GM19239 (cell line): ENCODE data around the gene ZNF384.

Source experiments
- DNase-seq: peaks from one replicate; pipeline ENCODE4 v3.0.0; 2011; ENCODE audit warnings: low spot score; ENCODE audit not compliant: insufficient read length
- FAIRE-seq: peaks from 2 replicates; lab custom pipeline; 2011; peaks lifted over from hg19 to GRCh38; lab: Jason Lieb, UNC

Gene ZNF384

GRCh38 chr12:6662906-6663742, 26.1 kb downstream of the ZNF384 start, which contains the start of gene ING4:
TSS of gene ING4 (minus strand) at chr12:6663119. CDS start at chr12:6663101, 18 bp downstream.
- FAIRE-seq (peak; percentile 99), DNase-seq (peak; percentile 97)

GRCh38 chr12:6662602-6662905, 26.6 kb downstream of the ZNF384 start:
- FAIRE-seq (no peak), DNase-seq (no peak)

- no peak for DNase-seq
- no peak for FAIRE-seq
These were observed 35.2 kb downstream of the ZNF384 start for GRCh38 chr12:6653987-6654386.

- FAIRE-seq: no peak
- DNase-seq: no peak
These were observed 35.8 kb downstream of the ZNF384 start for GRCh38 chr12:6653342-6653741.

- DNase-seq: no peak
- FAIRE-seq: no peak
These were observed 36.8 kb downstream of the ZNF384 start for GRCh38 chr12:6652391-6652790.

- no peak for DNase-seq
- no peak for FAIRE-seq
These were observed 38.3 kb downstream of the ZNF384 start for GRCh38 chr12:6650832-6651231.

GRCh38 chr12:6647083-6647604, 42.0 kb downstream of the ZNF384 start, which contains the start of gene ACRBP:
TSS of gene ACRBP (minus strand) at chr12:6647432. CDS start at chr12:6647366, 66 bp downstream.
- DNase-seq: peak; percentile 74
- peak; percentile 64 for FAIRE-seq

- DNase-seq (no peak), FAIRE-seq (no peak)
These were observed 42.7 kb downstream of the ZNF384 start for GRCh38 chr12:6646276-6647082.

GRCh38 chr12:6644903-6645302, 44.3 kb downstream of the ZNF384 start:
- DNase-seq (no peak), FAIRE-seq (no peak)

GRCh38 chr12:6644257-6644596, 44.9 kb downstream of the ZNF384 start:
- FAIRE-seq: peak; percentile 73
- DNase-seq: no peak

GRCh38 chr12:6643569-6644256, 45.5 kb downstream of the ZNF384 start:
- FAIRE-seq: no peak
- no peak for DNase-seq

- no peak for FAIRE-seq
These were observed 48.0 kb downstream of the ZNF384 start for GRCh38 chr12:6641131-6641530.

GRCh38 chr12:6640497-6640896, 48.7 kb downstream of the ZNF384 start:
- no peak for DNase-seq
- FAIRE-seq: no peak

More at GRCh38 chr12:6641131-6641530, 48.0 kb downstream of the ZNF384 start:
- no peak for DNase-seq

- DNase-seq: no peak
- FAIRE-seq: no peak
These were observed 49.9 kb downstream of the ZNF384 start for GRCh38 chr12:6639151-6639801.

- DNase-seq (no peak), FAIRE-seq (peak; percentile 31)
These were observed 50.9 kb downstream of the ZNF384 start for GRCh38 chr12:6638305-6638704.

- peak; percentile 85 for FAIRE-seq
These were observed 53.2 kb downstream of the ZNF384 start, which contains the start of gene LPAR5 for GRCh38 chr12:6635856-6636531. TSS of gene LPAR5 (minus strand) at chr12:6635959. CDS start at chr12:6621248, 14,711 bp downstream.

GRCh38 chr12:6635375-6635855, 53.8 kb downstream of the ZNF384 start:
- DNase-seq: no peak
- FAIRE-seq: peak; percentile 96

More at GRCh38 chr12:6635856-6636531, 53.2 kb downstream of the ZNF384 start, which contains the start of gene LPAR5:
- DNase-seq: no peak

GRCh38 chr12:6632026-6632983, 56.9 kb downstream of the ZNF384 start:
- FAIRE-seq: peak; percentile 90
- DNase-seq: peak; percentile 58
